Left forelimb (tissue), 1 donor: ENCODE data around the gene SENP1.

Source experiments
- DNase-seq: peaks from one replicate; pipeline ENCODE4 v3.0.0-alpha.2; 2018; ENCODE audit warnings: low spot score

The SENP1 gene

GRCh38 chr12:48067250-48067938, 38.5 kb downstream of the SENP1 start:
- DNase-seq = no peak

DNA sequence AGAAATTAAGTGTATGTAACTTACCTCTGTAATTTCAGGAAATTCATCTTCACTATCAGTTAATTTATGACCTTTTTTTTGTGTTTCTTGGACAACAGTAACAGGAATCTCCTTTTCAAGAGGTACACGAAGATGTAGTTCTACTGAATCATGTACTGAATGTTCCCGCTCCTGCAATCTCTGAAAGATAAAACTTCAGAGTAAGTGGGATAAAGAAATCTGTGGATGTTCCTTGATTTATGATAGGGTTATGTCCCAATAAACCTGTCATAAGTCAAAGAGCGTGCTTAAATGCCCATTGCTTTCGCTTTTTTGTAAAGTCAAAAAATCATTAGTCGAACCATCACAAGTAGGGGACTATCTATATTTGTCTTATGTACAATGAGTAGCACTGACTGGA, 40.8 kb downstream of the SENP1 start:
- DNase-seq = no peak

DNA sequence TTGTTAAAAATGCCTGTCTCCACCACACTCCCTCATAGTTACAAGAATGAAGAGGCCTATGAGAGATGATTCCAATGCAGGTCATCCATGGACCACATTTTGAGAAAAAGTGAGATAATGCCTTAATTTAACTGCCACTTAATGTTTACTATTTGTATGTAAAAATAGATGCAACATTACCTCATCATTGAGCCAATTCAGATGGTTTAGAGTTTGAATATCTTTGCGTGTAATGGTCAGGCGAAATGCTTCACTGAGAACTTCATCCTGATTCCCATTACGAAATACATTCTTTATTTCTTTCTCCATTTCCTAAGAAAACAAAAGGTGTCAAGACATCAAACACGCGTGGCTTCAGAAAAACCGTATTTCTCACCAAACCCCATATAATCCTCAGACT, 42.3 kb downstream of the SENP1 start:
- DNase-seq = no peak

DNA sequence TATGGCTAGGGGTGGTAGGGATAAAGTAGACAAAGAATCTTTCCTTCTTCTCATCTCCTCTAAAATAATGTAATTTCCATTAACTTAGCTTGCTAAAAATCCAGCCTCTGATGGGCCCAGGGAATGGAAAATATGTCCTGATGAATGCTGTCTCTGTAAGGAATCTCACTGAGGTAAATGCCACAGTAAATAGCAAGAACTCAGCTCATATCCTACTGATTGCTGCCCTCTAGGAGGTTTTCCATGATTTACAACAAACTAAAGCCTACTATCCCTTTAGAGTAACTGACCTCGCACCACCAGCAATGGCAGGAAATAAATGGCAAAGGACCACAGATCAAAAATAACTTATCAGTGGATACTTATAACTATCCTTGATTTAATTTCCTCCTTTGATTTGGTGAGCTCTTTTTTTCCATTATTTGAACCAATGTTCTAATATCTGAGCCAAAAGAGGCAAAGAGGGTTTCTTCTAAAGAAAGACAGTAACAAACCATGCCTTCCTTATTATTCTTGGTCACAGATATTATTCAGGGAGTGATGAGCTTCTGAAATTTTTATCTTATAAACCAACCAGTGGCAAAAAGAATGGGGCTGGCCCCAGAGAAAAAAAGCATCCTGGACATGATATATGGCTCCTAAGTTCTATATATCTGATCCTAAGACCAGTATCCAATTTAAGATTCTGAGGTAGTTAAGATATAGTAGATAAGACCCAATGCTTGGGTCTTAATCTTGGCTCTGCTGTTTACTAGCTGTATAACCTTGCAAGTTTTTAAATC, 43.8 kb downstream of the SENP1 start:
- DNase-seq = no peak

DNA sequence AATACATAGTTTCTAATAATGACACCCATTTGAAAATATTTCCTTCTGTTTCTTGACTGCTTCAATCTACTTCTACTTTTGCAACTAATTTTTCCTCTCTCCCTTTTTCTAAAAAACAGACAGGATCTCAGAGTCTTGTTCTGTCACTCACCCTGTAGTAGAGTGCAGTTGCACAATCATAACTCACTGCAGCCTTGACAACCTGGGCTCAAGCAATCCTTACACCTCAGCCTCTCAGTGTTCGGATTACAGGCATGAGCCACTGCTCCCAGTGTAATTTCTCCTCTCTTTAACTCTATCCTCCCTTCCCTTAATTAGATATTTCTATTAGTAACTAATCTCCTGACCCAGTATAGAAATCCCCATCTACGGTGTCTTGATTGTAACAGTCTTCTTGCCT, 45.4 kb downstream of the SENP1 start:
- no peak for DNase-seq

GRCh38 chr12:48058771-48059170, 47.1 kb downstream of the SENP1 start:
- DNase-seq = no peak

GRCh38 chr12:48054955-48055821, 50.7 kb downstream of the SENP1 start:
- DNase-seq = no peak

DNA sequence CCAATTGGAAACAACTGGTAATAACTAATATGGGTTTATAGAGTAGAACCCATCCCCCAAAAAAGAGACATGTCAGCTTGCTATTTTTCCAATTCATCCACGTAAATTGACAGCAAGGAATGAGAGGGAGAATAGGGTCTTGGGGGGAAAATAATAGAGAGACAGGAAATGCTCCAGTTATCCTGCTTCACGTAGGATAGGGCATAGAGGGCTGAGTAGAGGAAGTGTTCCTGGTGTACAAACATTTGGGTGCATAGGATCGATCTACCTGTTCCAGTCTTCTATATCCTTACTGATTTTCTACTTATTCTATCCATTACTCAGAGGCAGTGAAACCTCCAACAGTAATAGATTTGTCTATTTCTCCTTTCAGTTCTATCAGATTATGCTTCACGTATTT, 52.0 kb downstream of the SENP1 start:
- no peak for DNase-seq

GRCh38 chr12:48053122-48053521, 52.8 kb downstream of the SENP1 start:
- no peak for DNase-seq

GRCh38 chr12:48051681-48052080, 54.2 kb downstream of the SENP1 start:
- no peak for DNase-seq

GRCh38 chr12:48050174-48050573, 55.7 kb downstream of the SENP1 start:
- no peak for DNase-seq

GRCh38 chr12:48045965-48046518, 59.8 kb downstream of the SENP1 start:
- no peak for DNase-seq

GRCh38 chr12:48045061-48045846, 60.6 kb downstream of the SENP1 start:
- no peak for DNase-seq

GRCh38 chr12:48044396-48044795, 61.5 kb downstream of the SENP1 start:
- DNase-seq = no peak

GRCh38 chr12:48043771-48044170, 62.1 kb downstream of the SENP1 start:
- DNase-seq = no peak

DNA sequence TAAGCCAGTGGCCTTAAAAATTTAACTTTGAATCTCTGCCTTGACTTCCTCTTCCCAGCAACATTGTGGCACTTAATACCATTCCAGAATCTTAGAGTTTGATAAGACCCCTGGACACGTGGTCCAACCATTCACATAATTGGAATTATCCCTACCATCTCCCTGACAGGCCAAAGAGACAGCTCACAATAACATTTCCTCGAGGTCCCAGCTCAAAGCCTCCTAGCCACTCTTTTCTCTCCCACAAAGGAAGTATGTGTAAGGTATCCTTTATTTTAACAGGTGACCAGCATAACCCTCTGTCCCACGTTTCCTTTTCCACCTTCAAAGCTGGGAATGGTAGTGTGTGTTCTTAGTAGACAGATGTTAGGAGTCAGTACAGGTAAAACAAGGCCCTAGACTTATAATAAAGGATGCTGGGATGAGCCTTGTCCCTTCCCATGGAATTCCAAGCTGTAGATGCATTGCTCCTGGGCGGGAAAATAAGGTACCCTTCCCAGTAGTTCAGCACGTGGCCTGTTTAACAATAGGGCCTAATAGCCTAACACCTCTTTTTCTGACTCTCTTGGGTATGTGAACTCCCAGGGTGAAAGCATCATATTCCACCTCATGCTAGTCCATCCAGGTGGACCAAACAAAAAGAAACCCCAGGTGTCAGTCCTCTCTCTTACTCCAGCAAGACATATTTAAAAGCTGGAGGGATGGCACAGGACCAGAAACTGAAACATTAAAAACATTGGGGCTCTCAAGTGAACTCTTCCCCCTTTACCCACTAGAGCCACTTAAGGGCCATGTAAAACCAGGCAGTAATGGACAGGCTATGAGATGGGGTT, 64.1 kb downstream of the SENP1 start:
- DNase-seq = no peak

- DNase-seq = no peak
Measured at GRCh38 chr12:48040354-48040753, 65.5 kb downstream of the SENP1 start.

DNA sequence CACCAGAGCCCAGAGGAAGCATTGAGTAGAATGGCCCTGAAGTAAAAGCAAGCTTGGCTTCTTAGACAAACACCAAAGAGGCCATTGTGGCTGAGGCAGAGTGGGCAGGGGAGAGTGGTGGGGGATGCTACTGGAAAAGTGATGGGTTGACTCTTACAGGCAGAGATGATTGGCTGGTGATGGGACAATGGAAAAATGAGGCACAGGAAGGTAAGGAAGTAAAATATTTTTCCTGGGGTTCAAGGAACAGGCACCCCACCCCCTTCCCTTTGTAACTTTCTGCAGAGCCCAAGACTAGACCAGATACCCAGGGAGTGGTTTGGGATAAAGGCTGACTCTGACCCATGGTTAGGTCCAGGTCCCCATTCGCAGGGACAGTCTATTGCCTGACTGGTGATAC, 66.7 kb downstream of the SENP1 start:
- no peak for DNase-seq

- DNase-seq = no peak
Measured at GRCh38 chr12:48038085-48038484, 67.8 kb downstream of the SENP1 start.

DNA sequence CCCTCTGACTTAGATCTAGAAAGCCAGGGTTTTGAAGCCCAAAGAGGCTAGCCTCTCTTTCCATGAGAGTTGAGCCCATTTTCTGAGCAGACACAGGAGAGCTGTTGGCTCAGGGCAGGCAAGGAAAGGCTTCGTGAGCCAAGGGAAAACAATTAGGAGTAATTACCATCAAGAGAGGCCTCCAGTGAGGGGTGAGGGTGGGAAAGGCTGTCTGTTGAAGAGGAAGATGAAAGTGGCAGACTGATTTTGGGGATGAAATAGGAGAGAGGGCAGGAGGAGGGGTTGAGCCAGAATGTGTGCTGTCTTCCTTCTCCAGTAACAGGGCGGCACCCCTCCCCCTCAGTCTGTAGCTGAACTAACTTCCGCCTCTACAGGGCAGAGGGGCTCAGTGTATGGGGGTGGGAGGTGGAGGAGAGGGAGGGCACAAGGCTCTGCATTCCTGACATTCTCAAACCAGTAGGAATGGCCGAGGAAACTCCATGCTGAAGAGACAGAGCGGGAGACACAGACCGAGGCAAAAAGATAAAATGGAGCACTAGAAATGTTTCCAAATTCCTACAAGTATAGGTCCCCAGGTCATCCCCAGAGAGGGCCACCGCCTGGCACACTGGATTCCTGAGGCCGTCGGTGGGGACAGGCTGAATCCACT, 68.5 kb downstream of the SENP1 start:
- DNase-seq = no peak
